K562 (cell line): ENCODE results near the gene CENPA. TPM values are rescaled to one million over a fixed set of nuclear protein-coding genes. Genes with fewer than 3 reads are reported as not detected.

ENCODE experiments used
- ATAC-seq: fragments of 200-7000 bp; cut with Tn5 transposase; 3 replicates; pipeline ENCODE4 v1.9.1; 2020; ENCODE audit warnings: moderate library complexity
- Bru-seq: library from RNA; stranded (reverse); fragments of 400-500 nt; gene quantifications from one replicate; lab custom pipeline; 2021; lab: Mats Ljungman, UMichigan
- BruChase-seq, 2 experiments: library from RNA; stranded (reverse); fragments of 400-500 nt; gene quantifications; one replicate each; lab custom pipeline; 2021; lab: Mats Ljungman, UMichigan
- BruUV-seq: library from RNA; stranded (reverse); fragments of 400-500 nt; replicated peaks from 2 replicates; lab custom pipeline; 2021; lab: Mats Ljungman, UMichigan
- CTCF ChIA-PET: fragments of 300-600 bp; formaldehyde crosslinking; extraction: SDS; loops from one replicate; lab custom pipeline; 2021; ENCODE audit warnings: low intra/inter-chr PET ratio; lab: Yijun Ruan, JAX
- POLR2A ChIA-PET: fragments of 300-600, 350-650 bp; sonication (Branson Sonifier 250); formaldehyde crosslinking; extraction: SDS; loops from one replicate; lab custom pipeline; 2021; ENCODE audit warnings: antibody characterized with exemption, inconsistent platforms; lab: Yijun Ruan, JAX
- DNase-seq, 4 experiments: peaks; one replicate each; pipeline versions ENCODE4 v3.0.0 to v3.0.0-alpha.2; 2011 to 2018; ENCODE audit warnings: low spot score in 3 of 4, mixed read lengths in 3 of 4; ENCODE audit errors: extremely low read depth in 1 of 4
- FAIRE-seq: peaks from 2 replicates; lab custom pipeline; 2011; peaks lifted over from hg19 to GRCh38; lab: Jason Lieb, UNC
- H2AFZ ChIP-seq: 2 replicates; pipeline ENCODE4 v1.6.0; 2011; ENCODE audit warnings: low read depth, low read length, control low read depth, inconsistent platforms
- H3K27ac ChIP-seq: fragments of 200-600 bp; 3 replicates; pipeline ENCODE4 v1.8.0; 2011; ENCODE audit warnings: low read depth, mild to moderate bottlenecking, control low read depth, inconsistent platforms, low read length, moderate library complexity, mixed read lengths; ENCODE audit errors: extremely low read depth
- H3K27me3 ChIP-seq, 2 experiments: fragments of 300-600 bp in 1 of 2; 2 replicates in 1 of 2; 3 replicates in 1 of 2; pipeline versions ENCODE4 v1.6.0 to v1.8.0; 2011; ENCODE audit warnings: inconsistent platforms in 2 of 2, low read length in 2 of 2, mild to moderate bottlenecking in 1 of 2, mixed read lengths in 1 of 2, moderate library complexity in 1 of 2; ENCODE audit not compliant: control insufficient read depth in 2 of 2, insufficient read depth in 2 of 2
- H3K36me3 ChIP-seq: fragments of 300-600 bp; 3 replicates; pipeline ENCODE4 v1.8.0; 2011; ENCODE audit warnings: mild to moderate bottlenecking, low read length, inconsistent platforms; ENCODE audit not compliant: control insufficient read depth, insufficient read depth
- H3K4me1 ChIP-seq, 2 experiments: fragments of 200-600 bp in 1 of 2; replicated peaks in 1 of 2; 2 replicates in 1 of 2; 3 replicates in 1 of 2; pipeline versions ENCODE4 v1.5.1 to v1.8.0; 2011; ENCODE audit warnings: inconsistent platforms in 2 of 2, low read length in 2 of 2, mild to moderate bottlenecking in 1 of 2, mixed read lengths in 1 of 2, moderate library complexity in 1 of 2; ENCODE audit not compliant: control insufficient read depth in 2 of 2, insufficient read depth in 2 of 2
- H3K4me2 ChIP-seq: 2 replicates; pipeline ENCODE4 v1.6.1; 2011; ENCODE audit warnings: low read length, control low read depth, inconsistent platforms, mixed read lengths; ENCODE audit not compliant: insufficient read depth
- H3K4me3 ChIP-seq: fragments of 200-600 bp; sonication (generic), shearing (Covaris generic); 2 replicates; pipeline ENCODE4 v1.5.1; 2016; ENCODE audit warnings: control low read depth, inconsistent platforms
- H3K79me2 ChIP-seq: fragments of 200-600 bp; 3 replicates; pipeline ENCODE4 v1.8.0; 2011; ENCODE audit warnings: low read length, inconsistent platforms; ENCODE audit not compliant: control insufficient read depth, insufficient read depth
- H3K9ac ChIP-seq, 2 experiments: 2 replicates each; pipeline versions ENCODE4 v1.6.0 to v1.6.1; 2011; ENCODE audit warnings: low read depth in 2 of 2, low read length in 2 of 2, control low read depth in 1 of 2, inconsistent platforms in 1 of 2, mild to moderate bottlenecking in 1 of 2, mixed read lengths in 1 of 2; ENCODE audit not compliant: insufficient read depth in 1 of 2
- H3K9me1 ChIP-seq: one replicate; pipeline ENCODE4 v1.6.0; 2011; ENCODE audit warnings: inconsistent platforms, mild to moderate bottlenecking, low read length, moderate library complexity; ENCODE audit not compliant: control insufficient read depth, insufficient read depth
- H3K9me3 ChIP-seq: replicated peaks from 2 replicates; pipeline ENCODE4 v1.5.1; 2011; ENCODE audit warnings: low read depth, low read length, inconsistent platforms; ENCODE audit not compliant: control insufficient read depth, insufficient read depth
- H4K20me1 ChIP-seq: replicated peaks from 2 replicates; pipeline ENCODE4 v1.6.1; 2011; ENCODE audit warnings: low read length, inconsistent platforms, mixed read lengths; ENCODE audit not compliant: control insufficient read depth, insufficient read depth
- ERF ChIP-seq: fragments of 450-650 bp; formaldehyde crosslinking; IDR thresholded peaks from 2 replicates; pipeline ENCODE4 v1.4.0; 2020; ENCODE audit warnings: mild to moderate bottlenecking, mixed read lengths
- FOXK2 ChIP-seq, 2 experiments: fragments of 450-650 bp; IDR thresholded peaks in 1 of 2; conservative IDR thresholded peaks in 1 of 2; 2 replicates each; pipeline ENCODE4 v1.6.1; 2016; ENCODE audit warnings: low read depth in 2 of 2, mild to moderate bottlenecking in 1 of 2
- NKRF ChIP-seq: fragments of 450-650 bp; IDR thresholded peaks from 2 replicates; pipeline ENCODE4 v1.6.1; 2016; ENCODE audit warnings: borderline replicate concordance
- PCBP1 ChIP-seq: fragments of 200-400 bp; formaldehyde crosslinking; IDR thresholded peaks from 2 replicates; pipeline ENCODE4 v1.6.1; 2018; ENCODE audit warnings: mild to moderate bottlenecking, low read depth, low read length; ENCODE audit not compliant: poor library complexity, severe bottlenecking
- SP1 ChIP-seq: sonication (generic); formaldehyde crosslinking; IDR thresholded peaks from 2 replicates; pipeline ENCODE4 v1.8.1; 2022; ENCODE audit warnings: mild to moderate bottlenecking, missing genetic modification reagents
- ZKSCAN8 ChIP-seq: fragments of 200-800 bp; sonication (Bioruptor generic); IDR thresholded peaks from 2 replicates; pipeline ENCODE4 v1.6.1; 2016; ENCODE audit warnings: missing genetic modification characterization, missing compliant biosample characterization
- ZNF134 ChIP-seq: fragments of 250-450 bp; sonication (Bioruptor Pico); conservative IDR thresholded peaks from 2 replicates; pipeline ENCODE4 v1.4.0; 2020
- ZNF668 ChIP-seq: fragments of 250-450 bp; sonication (Bioruptor Pico); IDR thresholded peaks from 2 replicates; pipeline ENCODE4 v1.8.0; 2022; ENCODE audit warnings: mild to moderate bottlenecking, inconsistent platforms
- WGBS: fragments of 100-300 bp; shearing (Covaris generic); methylation state at CpG from one replicate; pipeline ENCODE4 v1.1.6; 2016; ENCODE audit warnings: low coverage, mixed read lengths; ENCODE audit not compliant: insufficient coverage; ENCODE audit errors: missing lambda C conversion rate; 5-methylcytosine and 5-hydroxymethylcytosine counted together
- in situ Hi-C: fragments of 300-500 bp; cut with MboI; formaldehyde crosslinking; loops from 4 replicates; pipeline ENCODE4 v1.15.0; 2018; ENCODE audit warnings: inconsistent platforms, mixed read lengths
- intact Hi-C: fragments of 100-400 bp; cut with micrococcal nuclease; formaldehyde crosslinking; loops from 2 replicates; pipeline ENCODE4 v1.14.2; 2022
- long read RNA-seq, 3 experiments: library from polyadenylated mRNA in 2 of 3; library from RNA in 1 of 3; unstranded in 2 of 3; stranded (forward) in 1 of 3; transcript quantifications; one replicate each; pipeline ENCODE4 v2.0.0, GENCODE V29; 2019 to 2022
- polyA minus RNA-seq, 3 experiments: library from RNA; depleted of rRNA, polyadenylated mRNA; stranded (reverse); fragments of >200 nt; gene quantifications; 2 replicates each; pipeline ENCODE4 v1.2.3, GENCODE V29; 2011
- polyA plus RNA-seq, 8 experiments: library from polyadenylated mRNA; depleted of rRNA in 4 of 8; stranded (reverse) in 5 of 8; unstranded in 3 of 8; fragments of >200 nt; fragmentation: Nextera tagmentation in 2 of 8; fragmentation: Illumina TruSeq in 1 of 8; extraction: Ambion mirVana in 2 of 8; extraction: Trizol in 1 of 8; gene quantifications; 2 replicates each; pipeline versions ENCODE4 v1.2.1 to v1.2.3, GENCODE V29; 2011 to 2014; ENCODE audit warnings: inconsistent platforms in 1 of 8, missing spikeins in 1 of 8
- total RNA-seq, 7 experiments: library from RNA; depleted of rRNA in 6 of 7; stranded (reverse); fragments of >200 nt in 6 of 7; fragmentation: Illumina TruSeq in 2 of 7; extraction: Trizol in 2 of 7; gene quantifications; 2 replicates each; pipeline versions ENCODE4 v1.2.1 to v1.2.3, GENCODE V29; 2011 to 2021; ENCODE audit warnings: low replicate concordance in 1 of 7

CENPA gene
- 31.6 and 48.8 TPM in 2 replicates for total RNA-seq (2011; cell fraction: chromatin; rRNA removed; ENCODE audit: low replicate concordance)
- 18.2 and 18.7 TPM in 2 replicates for total RNA-seq (2011; cell fraction: nucleolus; rRNA removed)
- 30.9 and 35.8 TPM in 2 replicates for total RNA-seq (2011; cell fraction: nucleoplasm; rRNA removed)
- total RNA-seq (2014; rRNA removed) (32.1 and 40.9 TPM in 2 replicates), total RNA-seq (2014; rRNA removed; fragmentation: Illumina TruSeq; extraction: Trizol) (48.8 and 49.6 TPM in 2 replicates), total RNA-seq (2015; rRNA removed; fragmentation: Illumina TruSeq; extraction: Trizol) (40.8 and 44.7 TPM in 2 replicates), total RNA-seq (2021) (45.6 and 51.7 TPM in 2 replicates), polyA plus RNA-seq (2011; rRNA removed) (54.2 and 61.7 TPM in 2 replicates), polyA plus RNA-seq (2014; fragmentation: Illumina TruSeq; extraction: Trizol) (53.4 and 60.1 TPM in 2 replicates), polyA plus RNA-seq (2014; fragmentation: Nextera tagmentation; extraction: Ambion mirVana) (10 to 100 TPM; 11.3 to 13.4 TPM), polyA plus RNA-seq (2014; rRNA removed) (43.6 and 46.2 TPM in 2 replicates), polyA minus RNA-seq (2011; rRNA and poly(A)+ RNA removed) (25.6 and 28.3 TPM in 2 replicates), Bru-seq, nascent RNA (percentile 90 among the genes with signal in this experiment), BruChase-seq, experiment 1, labeled RNA remaining after a 2-hour chase (percentile 88 among the genes with signal in this experiment), BruChase-seq, experiment 2, labeled RNA remaining after a 6-hour chase (percentile 88 among the genes with signal in this experiment)
- 43.0 and 48.2 TPM in 2 replicates for polyA plus RNA-seq (2011; cell fraction: cytosol; rRNA removed)
- 35.5 and 42.4 TPM in 2 replicates for polyA plus RNA-seq (2011; cell fraction: nucleus; rRNA removed)
- polyA plus RNA-seq (2012), result 30.2 and 32.1 TPM in 2 replicates
- 17.7 and 17.8 TPM in 2 replicates for polyA minus RNA-seq (2011; cell fraction: cytosol; rRNA and poly(A)+ RNA removed)
- 9.8 and 11.0 TPM in 2 replicates for polyA minus RNA-seq (2011; cell fraction: nucleus; rRNA and poly(A)+ RNA removed)
- long read RNA-seq, experiment 1, transcript CENPA-202 (5 exons, 1,452 nt), result major isoform, 130 of 236 reads
- long read RNA-seq, experiment 1, transcript CENPA-201 (4 exons, 1,299 nt), result minor isoform, 17 of 236 reads
- long read RNA-seq, experiment 1, partial matches to known transcripts, result 11 of 236 reads
- long read RNA-seq, experiment 1, other reads (novel, unspliced or antisense), result 74 of 236 reads
- long read RNA-seq, experiment 2, transcript CENPA-202 (5 exons, 1,452 nt), result major isoform, 19 of 49 reads
- long read RNA-seq, experiment 2, partial matches to known transcripts, result 1 of 49 reads
- long read RNA-seq, experiment 2, other reads (novel, unspliced or antisense), result 25 of 49 reads
- long read RNA-seq, experiment 3, transcript CENPA-202 (5 exons, 1,452 nt), result major isoform, 32 of 80 reads
- long read RNA-seq, experiment 3, partial matches to known transcripts, result 0 of 80 reads
- long read RNA-seq, experiment 3, other reads (novel, unspliced or antisense), result 42 of 80 reads

GRCh38 chr2:26785431-26786206 lies at the start of gene CENPA:
TSS of gene CENPA (plus strand) at chr2:26786056. CDS start at chr2:26786197, 141 bp downstream.
- peak within 1 kb of the TSS; percentile 90 for H3K4me2 ChIP-seq
- in situ Hi-C loops (no loop called here), intact Hi-C loops (no loop called here)
- ChIA-PET POLR2A (interaction anchor here (0.7 to 2.5 kb wide), 9 partner anchors 11 to 938 kb away, joined by 3 to 21 read pairs (median 3); no protein-coding TSS in a partner anchor), CTCF (interaction anchor here (0.5 to 0.6 kb wide), 2 partner anchors 18 to 45 kb away, joined by 4 to 6 read pairs; no protein-coding TSS in a partner anchor)
- FAIRE-seq (peak; percentile 96), ATAC-seq (peak; percentile 98), DNase-seq (peak; percentile 99 to 100 (median 100))
- no peaks in the 10 kb centered on the region for H3K27me3 ChIP-seq
- peak within 1 kb of the TSS; percentile 94 to 99 for H3K9ac ChIP-seq
- no peaks in the 10 kb centered on the region for H3K9me1 ChIP-seq
- no peaks in the 10 kb centered on the region for H3K9me3 ChIP-seq
- H3K4me1 ChIP-seq, result peaks cover 12 to 21% of the 10 kb centered on the region in 2 experiments; a peak in 4 of 5 replicates
- TSS peak; percentile 55 for BruUV-seq
- peak within 1 kb of the TSS; percentile 66 for H3K4me3 ChIP-seq
- 10% methylated on average over 47 of the region's 55 CpGs for WGBS
- peaks cover 45% of the 10 kb centered on the region for H3K79me2 ChIP-seq
- H3K27ac ChIP-seq, result peak within 1 kb of the TSS; percentile 84
- peaks cover 35% of the 10 kb centered on the region for H3K36me3 ChIP-seq
- H2AFZ ChIP-seq, result peak within 1 kb of the TSS; percentile 93
- no peaks in the 10 kb centered on the region for H4K20me1 ChIP-seq
- no peak for TF ChIP-seq NKRF
- TF ChIP-seq PCBP1, result peak; percentile 30
- peak; percentile 93 for TF ChIP-seq SP1 (CRISPR knock-in tag)
- no peak for TF ChIP-seq ZKSCAN8 (CRISPR knock-in tag)
- TF ChIP-seq ERF (CRISPR knock-in tag), result 0 out of 2 replicates have a peak, but pooled peaks have one; percentile 10
- peak; percentile 60; the same call in 1 of the 2 replicates for TF ChIP-seq ZNF668
- TF ChIP-seq FOXK2 (conservative IDR thresholded peaks at IDR 0.05 in 1 of 2, IDR thresholded peaks at IDR 0.05 in 1 of 2; ENCODE audit: low read depth in 2 of 2), result 0 out of 4 replicates have a peak, but pooled peaks of 1 of the 2 experiments have one; percentile 52
- no peak for TF ChIP-seq ZNF134 (CRISPR knock-in tag)
